GM21381 (cell line): ENCODE measurements around the gene COL4A1.

Experiments
- ATAC-seq: cut with Tn5 transposase; IDR thresholded peaks from one replicate; pipeline ENCODE4 v1.9.1; 2021; ENCODE audit warnings: mild to moderate bottlenecking, moderate library complexity; ENCODE audit not compliant: unreplicated experiment

COL4A1 gene

GRCh38 chr13:110228936-110229904 is 77.7 kb downstream of the COL4A1 start:
- ATAC-seq, result no peak

- ATAC-seq, result no peak
Observed at GRCh38 chr13:110227864-110228643, 78.9 kb downstream of the COL4A1 start.

- ATAC-seq, result no peak
Observed at GRCh38 chr13:110227416-110227815, 79.5 kb downstream of the COL4A1 start.

GRCh38 chr13:110225609-110226574 is 81.1 kb downstream of the COL4A1 start:
- no peak for ATAC-seq

- no peak for ATAC-seq
Observed at GRCh38 chr13:110225003-110225402, 82.0 kb downstream of the COL4A1 start.

GRCh38 chr13:110224519-110224918 is 82.4 kb downstream of the COL4A1 start:
- no peak for ATAC-seq

GRCh38 chr13:110221406-110222117 is 85.4 kb downstream of the COL4A1 start:
- no peak for ATAC-seq

GRCh38 chr13:110220471-110220870 is 86.5 kb downstream of the COL4A1 start:
- no peak for ATAC-seq

GRCh38 chr13:110218581-110219201 is 88.3 kb downstream of the COL4A1 start:
- no peak for ATAC-seq

- ATAC-seq, result no peak
Observed at GRCh38 chr13:110217811-110218210, 89.1 kb downstream of the COL4A1 start.

GRCh38 chr13:110217085-110217484 is 89.9 kb downstream of the COL4A1 start:
- no peak for ATAC-seq

GRCh38 chr13:110216398-110217041 is 90.4 kb downstream of the COL4A1 start:
- no peak for ATAC-seq

GRCh38 chr13:110216006-110216397 is 91.0 kb downstream of the COL4A1 start:
- ATAC-seq, result no peak

GRCh38 chr13:110215606-110216005 is 91.4 kb downstream of the COL4A1 start:
- no peak for ATAC-seq

GRCh38 chr13:110214637-110215036 is 92.3 kb downstream of the COL4A1 start:
- ATAC-seq, result no peak

GRCh38 chr13:110213461-110214074 is 93.4 kb downstream of the COL4A1 start:
- ATAC-seq, result no peak

- no peak for ATAC-seq
Observed at GRCh38 chr13:110212529-110212928, 94.4 kb downstream of the COL4A1 start.

GRCh38 chr13:110211735-110212134 is 95.2 kb downstream of the COL4A1 start:
- ATAC-seq, result no peak

GRCh38 chr13:110211046-110211445 is 95.9 kb downstream of the COL4A1 start:
- ATAC-seq, result no peak
